ENCODE data around the gene GLRX3. TPM values are rescaled to one million over a fixed set of nuclear protein-coding genes. Genes with fewer than 3 reads are reported as not detected.
"Not testable (repeated sequence)": the region's sequence is repeated elsewhere in the genome, so short reads cannot be mapped to it uniquely, and the experiment has no call there.

Gene GLRX3
- total RNA-seq, 1 donor from 2014 or later, result 45.9 TPM

GRCh38 chr10:130109796-130110245, 26.4 kb upstream of the GLRX3 start:
- Histone ChIP-seq H3K4me3 (peak overlapping the region; percentile 75), H3K36me3 (no peaks in the 10 kb centered on the region), H3K27me3 (ENCODE audit: low read depth) (no peaks in the 10 kb centered on the region), H3K4me1 (peaks cover 26% of the 10 kb centered on the region), H3K9me3 (no peaks in the 10 kb centered on the region), H3K27ac (peak overlapping the region; percentile 91)
- ATAC-seq, result peak; percentile 57 to 59
- DNase-seq, result no peak
- TF ChIP-seq CTCF (IDR thresholded peaks at IDR 0.05), result peak; percentile 79
- intact Hi-C loops (cut with DNase I), result no loop called here

GRCh38 chr10:130110246-130111112, 25.7 kb upstream of the GLRX3 start, which contains the start of gene C10orf143:
Gene C10orf143 (minus strand): TSS chr10:130110830. CDS start chr10:130110772, 58 bp downstream.
- H3K27me3 ChIP-seq (ENCODE audit: low read depth), result no peaks in the 10 kb centered on the region
- ATAC-seq (peak; percentile 97), DNase-seq (peak; percentile 99)
- peaks cover 26% of the 10 kb centered on the region for H3K4me1 ChIP-seq
- peak within 1 kb of the TSS; percentile 91 for H3K27ac ChIP-seq
- H3K36me3 ChIP-seq, result no peaks in the 10 kb centered on the region
- TF ChIP-seq CTCF (IDR thresholded peaks at IDR 0.05), result no peak
- H3K4me3 ChIP-seq, result peak within 1 kb of the TSS; percentile 75
- intact Hi-C loops (cut with DNase I), result no loop called here
- H3K9me3 ChIP-seq, result no peaks in the 10 kb centered on the region

GRCh38 chr10:130111113-130111851, 24.9 kb upstream of the GLRX3 start:
- Histone ChIP-seq H3K27me3 (ENCODE audit: low read depth) (no peaks in the 10 kb centered on the region), H3K9me3 (no peaks in the 10 kb centered on the region), H3K4me3 (peak overlapping the region; percentile 75), H3K27ac (peak overlapping the region; percentile 91), H3K36me3 (no peaks in the 10 kb centered on the region), H3K4me1 (peaks cover 26% of the 10 kb centered on the region)
- TF ChIP-seq CTCF (IDR thresholded peaks at IDR 0.05), result no peak
- ATAC-seq (peak; percentile 95), DNase-seq (peak; percentile 97)
- intact Hi-C loops (cut with DNase I), result no loop called here

- H3K27me3 ChIP-seq (ENCODE audit: low read depth), result no peaks in the 10 kb centered on the region
- H3K4me1 ChIP-seq, result peaks cover 26% of the 10 kb centered on the region
- no peak for ATAC-seq
- H3K27ac ChIP-seq, result peak overlapping the region; percentile 91
- no peaks in the 10 kb centered on the region for H3K9me3 ChIP-seq
- peak overlapping the region; percentile 75 for H3K4me3 ChIP-seq
- intact Hi-C loops (cut with DNase I), result no loop called here
- H3K36me3 ChIP-seq, result no peaks in the 10 kb centered on the region
- DNase-seq, result no peak
- TF ChIP-seq CTCF (IDR thresholded peaks at IDR 0.05), result no peak
Observed at GRCh38 chr10:130111852-130112180, 24.4 kb upstream of the GLRX3 start.

- Histone ChIP-seq H3K4me3 (no peak overlapping the region), H3K4me1 (peaks cover 26% of the 10 kb centered on the region), H3K9me3 (peaks cover 4% of the 10 kb centered on the region), H3K27me3 (ENCODE audit: low read depth) (no peaks in the 10 kb centered on the region), H3K27ac (no peak overlapping the region), H3K36me3 (no peaks in the 10 kb centered on the region)
- TF ChIP-seq CTCF (IDR thresholded peaks at IDR 0.05), result no peak
- ATAC-seq (no peak), DNase-seq (no peak)
- intact Hi-C loops (cut with DNase I), result no loop called here
Observed at GRCh38 chr10:130112821-130113220, 23.4 kb upstream of the GLRX3 start.

- H3K36me3 ChIP-seq; H3K4me3 ChIP-seq; H3K27ac ChIP-seq; H3K9me3 ChIP-seq; ATAC-seq; DNase-seq; intact Hi-C loops (cut with DNase I); H3K27me3 ChIP-seq (ENCODE audit: low read depth): not testable (repeated sequence)
- peaks cover 11% of the 10 kb centered on the region for H3K4me1 ChIP-seq
Observed at GRCh38 chr10:130116942-130117341, 19.2 kb upstream of the GLRX3 start.

- H3K36me3 ChIP-seq; H3K27me3 ChIP-seq (ENCODE audit: low read depth); H3K27ac ChIP-seq; H3K9me3 ChIP-seq; intact Hi-C loops (cut with DNase I); DNase-seq; H3K4me1 ChIP-seq; ATAC-seq; H3K4me3 ChIP-seq: not testable (repeated sequence)
Observed at GRCh38 chr10:130117535-130117934, 18.7 kb upstream of the GLRX3 start.
